Activated CD8-positive, alpha-beta T cell treated with anti-CD3 and anti-CD28 coated beads, Interleukin-2, amount 10 ng/mL, durations not matched to agents 7 days and 5 days (primary cell): ENCODE results near the gene MITF. TPM values are rescaled to one million over a fixed set of nuclear protein-coding genes. Genes with fewer than 3 reads are reported as not detected.
"Not testable (repeated sequence)": the region's sequence is repeated elsewhere in the genome, so short reads cannot be mapped to it uniquely, and the experiment has no call there.

ENCODE experiments used
- ATAC-seq: fragments of 150-1000 bp; cut with Tn5 transposase; one replicate; pipeline ENCODE4 v1.10.0; 2021; ENCODE audit warnings: moderate library complexity
- CTCF ChIA-PET: fragments of 350-600 bp; sonication (Branson Sonifier 250); formaldehyde crosslinking; loops from one replicate; lab custom pipeline; 2021; ENCODE audit warnings: antibody characterized with exemption; lab: Charles Lee
- POLR2A ChIA-PET: fragments of 350-600 bp; sonication (Branson Sonifier 250); formaldehyde crosslinking; loops from one replicate; lab custom pipeline; 2021; ENCODE audit warnings: antibody characterized with exemption; lab: Charles Lee
- DNase-seq: peaks from one replicate; pipeline ENCODE4 v3.0.0-alpha.2; 2020
- H3K27ac Mint-ChIP-seq: one replicate; pipeline ENCODE4 v1.8.0; 2021; ENCODE audit warnings: mild to moderate bottlenecking, mixed read lengths
- H3K27me3 Mint-ChIP-seq: one replicate; pipeline ENCODE4 v1.8.0; 2021; ENCODE audit warnings: low read depth, mixed read lengths
- H3K36me3 Mint-ChIP-seq: one replicate; pipeline ENCODE4 v1.8.0; 2021; ENCODE audit warnings: low read depth, mixed read lengths
- H3K4me1 Mint-ChIP-seq: one replicate; pipeline ENCODE4 v1.8.0; 2021; ENCODE audit warnings: low read depth, mixed read lengths
- H3K4me3 Mint-ChIP-seq: one replicate; pipeline ENCODE4 v1.8.0; 2021; ENCODE audit warnings: mild to moderate bottlenecking, mixed read lengths
- H3K9me3 Mint-ChIP-seq: one replicate; pipeline ENCODE4 v1.8.0; 2022; ENCODE audit warnings: mixed read lengths; ENCODE audit not compliant: insufficient read depth
- total RNA-seq, 2 experiments: library from RNA; stranded (reverse); gene quantifications; one replicate each; pipeline ENCODE4 v1.2.3, GENCODE V29; 2021

The MITF gene
- total RNA-seq, 2 experiments from 2014 or later: not detected

- POLR2A ChIA-PET: no interaction called here
- Mint-ChIP-seq H3K36me3 (no peaks in the 10 kb centered on the region), H3K27ac (no peak overlapping the region), H3K9me3 (no peaks in the 10 kb centered on the region), H3K4me1 (no peaks in the 10 kb centered on the region), H3K4me3 (no peak overlapping the region), H3K27me3 (no peaks in the 10 kb centered on the region)
- CTCF ChIA-PET: no interaction called here
- ATAC-seq (no peak), DNase-seq (no peak)
Observed at GRCh38 chr3:69784954-69785514, 45.8 kb downstream of the MITF start.

GRCh38 chr3:69785769-69786320 lies 46.6 kb downstream of the MITF start:
- H3K27me3 Mint-ChIP-seq: no peaks in the 10 kb centered on the region
- CTCF ChIA-PET: no interaction called here
- POLR2A ChIA-PET: no interaction called here
- ATAC-seq: no peak
- H3K36me3 Mint-ChIP-seq: no peaks in the 10 kb centered on the region
- DNase-seq: no peak
- no peaks in the 10 kb centered on the region for H3K9me3 Mint-ChIP-seq
- no peaks in the 10 kb centered on the region for H3K4me1 Mint-ChIP-seq
- H3K4me3 Mint-ChIP-seq: no peak overlapping the region
- no peak overlapping the region for H3K27ac Mint-ChIP-seq

GRCh38 chr3:69786854-69787253 lies 47.6 kb downstream of the MITF start:
- no peaks in the 10 kb centered on the region for H3K4me1 Mint-ChIP-seq
- ATAC-seq (no peak), DNase-seq (no peak)
- no peak overlapping the region for H3K27ac Mint-ChIP-seq
- no peak overlapping the region for H3K4me3 Mint-ChIP-seq
- H3K9me3 Mint-ChIP-seq: no peaks in the 10 kb centered on the region
- no peaks in the 10 kb centered on the region for H3K36me3 Mint-ChIP-seq
- H3K27me3 Mint-ChIP-seq: no peaks in the 10 kb centered on the region
- ChIA-PET POLR2A (no interaction called here), CTCF (no interaction called here)

GRCh38 chr3:69787436-69788168 lies 48.3 kb downstream of the MITF start:
- H3K4me3 Mint-ChIP-seq: no peak overlapping the region
- no peak overlapping the region for H3K27ac Mint-ChIP-seq
- ATAC-seq (no peak), DNase-seq (no peak)
- H3K27me3 Mint-ChIP-seq: no peaks in the 10 kb centered on the region
- no peaks in the 10 kb centered on the region for H3K36me3 Mint-ChIP-seq
- POLR2A ChIA-PET: no interaction called here
- CTCF ChIA-PET: no interaction called here
- no peaks in the 10 kb centered on the region for H3K4me1 Mint-ChIP-seq
- no peaks in the 10 kb centered on the region for H3K9me3 Mint-ChIP-seq

GRCh38 chr3:69791106-69791505 lies 51.8 kb downstream of the MITF start:
- POLR2A ChIA-PET: no interaction called here
- H3K4me3 Mint-ChIP-seq: no peak overlapping the region
- CTCF ChIA-PET: no interaction called here
- H3K27me3 Mint-ChIP-seq: no peaks in the 10 kb centered on the region
- no peaks in the 10 kb centered on the region for H3K36me3 Mint-ChIP-seq
- no peaks in the 10 kb centered on the region for H3K9me3 Mint-ChIP-seq
- ATAC-seq: no peak
- no peak for DNase-seq
- H3K4me1 Mint-ChIP-seq: no peaks in the 10 kb centered on the region
- H3K27ac Mint-ChIP-seq: no peak overlapping the region

- ChIA-PET CTCF (no interaction called here), POLR2A (no interaction called here)
- ATAC-seq (no peak), DNase-seq (no peak)
- no peaks in the 10 kb centered on the region for H3K4me1 Mint-ChIP-seq
- H3K36me3 Mint-ChIP-seq: no peaks in the 10 kb centered on the region
- no peak overlapping the region for H3K27ac Mint-ChIP-seq
- H3K4me3 Mint-ChIP-seq: no peak overlapping the region
- H3K9me3 Mint-ChIP-seq: no peaks in the 10 kb centered on the region
- H3K27me3 Mint-ChIP-seq: no peaks in the 10 kb centered on the region
Observed at GRCh38 chr3:69791919-69792399, 52.7 kb downstream of the MITF start.

GRCh38 chr3:69796126-69796525 lies 56.9 kb downstream of the MITF start:
- not testable (repeated sequence) for H3K27ac Mint-ChIP-seq, H3K27me3 Mint-ChIP-seq

GRCh38 chr3:69803681-69804270 lies 64.5 kb downstream of the MITF start:
- Mint-ChIP-seq H3K4me3 (no peak overlapping the region), H3K27ac (no peak overlapping the region), H3K9me3 (no peaks in the 10 kb centered on the region), H3K36me3 (no peaks in the 10 kb centered on the region), H3K27me3 (no peaks in the 10 kb centered on the region), H3K4me1 (no peaks in the 10 kb centered on the region)
- ATAC-seq: no peak
- DNase-seq: no peak
- CTCF ChIA-PET: no interaction called here
- POLR2A ChIA-PET: no interaction called here

More at GRCh38 chr3:69796126-69796525, 56.9 kb downstream of the MITF start:
- H3K4me1 Mint-ChIP-seq, ATAC-seq, H3K4me3 Mint-ChIP-seq, H3K36me3 Mint-ChIP-seq, DNase-seq, H3K9me3 Mint-ChIP-seq, CTCF ChIA-PET, POLR2A ChIA-PET: not testable (repeated sequence)

- Mint-ChIP-seq H3K9me3 (no peaks in the 10 kb centered on the region), H3K36me3 (no peaks in the 10 kb centered on the region), H3K4me1 (no peaks in the 10 kb centered on the region), H3K27ac (no peak overlapping the region), H3K27me3 (no peaks in the 10 kb centered on the region), H3K4me3 (no peak overlapping the region)
- CTCF ChIA-PET: no interaction called here
- DNase-seq (no peak), ATAC-seq (no peak)
- POLR2A ChIA-PET: no interaction called here
Observed at GRCh38 chr3:69805491-69805890, 66.2 kb downstream of the MITF start.

GRCh38 chr3:69806735-69807438 lies 67.6 kb downstream of the MITF start:
- no peaks in the 10 kb centered on the region for H3K4me1 Mint-ChIP-seq
- ChIA-PET CTCF (no interaction called here), POLR2A (no interaction called here)
- ATAC-seq: no peak
- no peak overlapping the region for H3K4me3 Mint-ChIP-seq
- no peak overlapping the region for H3K27ac Mint-ChIP-seq
- H3K9me3 Mint-ChIP-seq: no peaks in the 10 kb centered on the region
- no peaks in the 10 kb centered on the region for H3K36me3 Mint-ChIP-seq
- DNase-seq: no peak
- H3K27me3 Mint-ChIP-seq: no peaks in the 10 kb centered on the region

GRCh38 chr3:69807674-69808073 lies 68.4 kb downstream of the MITF start:
- POLR2A ChIA-PET: no interaction called here
- Mint-ChIP-seq H3K4me1 (no peaks in the 10 kb centered on the region), H3K4me3 (no peak overlapping the region), H3K27ac (no peak overlapping the region), H3K9me3 (no peaks in the 10 kb centered on the region), H3K36me3 (no peaks in the 10 kb centered on the region), H3K27me3 (no peaks in the 10 kb centered on the region)
- no peak for ATAC-seq
- CTCF ChIA-PET: no interaction called here
- DNase-seq: no peak
